Measurements from ENCODE around the gene NUCB2.
"Not testable (repeated sequence)": the region's sequence is repeated elsewhere in the genome, so short reads cannot be mapped to it uniquely, and the experiment has no call there.

The NUCB2 gene

GRCh38 chr11:17276236-17277023 lies at the start of gene NUCB2:
Gene NUCB2 (plus strand): TSS chr11:17276739. CDS start chr11:17295324, 18,585 bp downstream.
- peak; percentile 96 to 99 for DNase-seq

GRCh38 chr11:17228186-17228925 lies 48.2 kb upstream of the NUCB2 start:
- not testable (repeated sequence) for DNase-seq

- no peak for DNase-seq
These were observed 46.9 kb upstream of the NUCB2 start for GRCh38 chr11:17229481-17230152.

GRCh38 chr11:17230867-17231851 lies 45.4 kb upstream of the NUCB2 start:
- no peak for DNase-seq

GRCh38 chr11:17233101-17233500 lies 43.4 kb upstream of the NUCB2 start:
- DNase-seq, result no peak

- DNase-seq, result peak in 1 of 2 experiments; percentile 12
These were observed 38.2 kb upstream of the NUCB2 start for GRCh38 chr11:17238377-17238776.

GRCh38 chr11:17239927-17240326 lies 36.6 kb upstream of the NUCB2 start:
- not testable (repeated sequence) for DNase-seq

- no peak for DNase-seq
These were observed 35.8 kb upstream of the NUCB2 start for GRCh38 chr11:17240780-17241179.

- not testable (repeated sequence) for DNase-seq
These were observed 33.6 kb upstream of the NUCB2 start for GRCh38 chr11:17242954-17243353.

GRCh38 chr11:17244046-17244445 lies 32.5 kb upstream of the NUCB2 start:
- no peak for DNase-seq

GRCh38 chr11:17250561-17251350 lies 25.8 kb upstream of the NUCB2 start:
- no peak for DNase-seq

GRCh38 chr11:17252704-17253103 lies 23.8 kb upstream of the NUCB2 start:
- DNase-seq, result no peak

- no peak for DNase-seq
These were observed 20.0 kb upstream of the NUCB2 start for GRCh38 chr11:17256512-17256911.

- DNase-seq, result no peak
These were observed 19.3 kb upstream of the NUCB2 start for GRCh38 chr11:17257196-17257595.

GRCh38 chr11:17258670-17259069 lies 17.9 kb upstream of the NUCB2 start:
- DNase-seq, result no peak

GRCh38 chr11:17259519-17259918 lies 17.0 kb upstream of the NUCB2 start:
- no peak for DNase-seq

- DNase-seq, result no peak
These were observed 16.5 kb upstream of the NUCB2 start for GRCh38 chr11:17260020-17260419.

- no peak for DNase-seq
These were observed 12.8 kb upstream of the NUCB2 start for GRCh38 chr11:17263769-17264168.

- no peak for DNase-seq
These were observed 9.8 kb upstream of the NUCB2 start for GRCh38 chr11:17266781-17267180.

- no peak for DNase-seq
These were observed 9.0 kb upstream of the NUCB2 start for GRCh38 chr11:17267576-17267975.

GRCh38 chr11:17268500-17268899 lies 8.0 kb upstream of the NUCB2 start:
- DNase-seq, result not testable (repeated sequence)

Measured in NCI-H526 (cell line).